ENCODE measurements around the gene SGMS1.

SGMS1 gene

GRCh38 chr10:50634479-50634878, 10.7 kb upstream of the SGMS1 start:
- TF ChIP-seq ZFP3 (CRISPR knock-in tag; IDR thresholded peaks at IDR 0.05) (no peak), TSHZ2 (CRISPR knock-in tag; IDR thresholded peaks at IDR 0.05) (no peak), ZFP30 (CRISPR knock-in tag; IDR thresholded peaks at IDR 0.05) (no peak), TOX (CRISPR knock-in tag; IDR thresholded peaks at IDR 0.05; ENCODE audit: borderline replicate concordance) (no peak), ZC3H10 (CRISPR knock-in tag; IDR thresholded peaks at IDR 0.05) (no peak), ARNTL (CRISPR knock-in tag; IDR thresholded peaks at IDR 0.05; ENCODE audit: borderline replicate concordance, low read depth) (no peak)
- TF ChIP-seq, protein P1, sequence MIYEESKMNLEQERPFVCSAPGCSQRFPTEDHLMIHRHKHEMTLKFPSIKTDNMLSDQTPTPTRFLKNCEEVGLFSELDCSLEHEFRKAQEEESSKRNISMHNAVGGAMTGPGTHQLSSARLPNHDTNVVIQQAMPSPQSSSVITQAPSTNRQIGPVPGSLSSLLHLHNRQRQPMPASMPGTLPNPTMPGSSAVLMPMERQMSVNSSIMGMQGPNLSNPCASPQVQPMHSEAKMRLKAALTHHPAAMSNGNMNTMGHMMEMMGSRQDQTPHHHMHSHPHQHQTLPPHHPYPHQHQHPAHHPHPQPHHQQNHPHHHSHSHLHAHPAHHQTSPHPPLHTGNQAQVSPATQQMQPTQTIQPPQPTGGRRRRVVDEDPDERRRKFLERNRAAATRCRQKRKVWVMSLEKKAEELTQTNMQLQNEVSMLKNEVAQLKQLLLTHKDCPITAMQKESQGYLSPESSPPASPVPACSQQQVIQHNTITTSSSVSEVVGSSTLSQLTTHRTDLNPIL (CRISPR knock-in tag; IDR thresholded peaks at IDR 0.05; ENCODE audit: low read depth) = no peak
- TF ChIP-seq, protein P2, sequence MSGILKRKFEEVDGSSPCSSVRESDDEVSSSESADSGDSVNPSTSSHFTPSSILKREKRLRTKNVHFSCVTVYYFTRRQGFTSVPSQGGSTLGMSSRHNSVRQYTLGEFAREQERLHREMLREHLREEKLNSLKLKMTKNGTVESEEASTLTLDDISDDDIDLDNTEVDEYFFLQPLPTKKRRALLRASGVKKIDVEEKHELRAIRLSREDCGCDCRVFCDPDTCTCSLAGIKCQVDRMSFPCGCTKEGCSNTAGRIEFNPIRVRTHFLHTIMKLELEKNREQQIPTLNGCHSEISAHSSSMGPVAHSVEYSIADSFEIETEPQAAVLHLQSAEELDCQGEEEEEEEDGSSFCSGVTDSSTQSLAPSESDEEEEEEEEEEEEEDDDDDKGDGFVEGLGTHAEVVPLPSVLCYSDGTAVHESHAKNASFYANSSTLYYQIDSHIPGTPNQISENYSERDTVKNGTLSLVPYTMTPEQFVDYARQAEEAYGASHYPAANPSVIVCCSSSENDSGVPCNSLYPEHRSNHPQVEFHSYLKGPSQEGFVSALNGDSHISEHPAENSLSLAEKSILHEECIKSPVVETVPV (CRISPR knock-in tag; IDR thresholded peaks at IDR 0.05) = no peak
- ATAC-seq = no peak

DNA sequence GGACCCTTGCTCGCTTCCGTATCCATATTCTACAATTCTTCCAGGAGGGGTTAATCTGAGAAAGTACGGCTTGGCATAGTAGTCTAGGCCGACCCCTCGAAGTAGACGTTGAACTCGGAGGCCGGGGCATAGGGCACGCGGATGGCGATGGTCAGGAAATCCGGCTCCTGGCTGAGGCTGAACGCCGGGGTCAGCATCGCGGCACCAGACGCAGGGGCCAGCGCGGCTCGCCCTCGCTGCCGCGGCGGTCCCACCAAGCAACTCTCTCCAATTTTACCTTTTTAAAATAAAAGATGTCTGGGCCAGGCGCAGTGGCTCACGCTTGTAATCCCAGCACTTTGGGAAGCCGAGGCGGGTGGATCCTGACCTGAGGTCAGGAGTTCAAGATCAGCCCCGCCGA, 7.3 kb upstream of the SGMS1 start:
- ATAC-seq = no peak
- TF ChIP-seq PPARA (CRISPR knock-in tag; IDR thresholded peaks at IDR 0.05; ENCODE audit: borderline replicate concordance) (no peak), GLIS3 (CRISPR knock-in tag; IDR thresholded peaks at IDR 0.05) (no peak), ESRRG (CRISPR knock-in tag; IDR thresholded peaks at IDR 0.05) (no peak), ZC3H10 (CRISPR knock-in tag; IDR thresholded peaks at IDR 0.05) (no peak), ISL1 (CRISPR knock-in tag; IDR thresholded peaks at IDR 0.05) (no peak), ARNTL (CRISPR knock-in tag; IDR thresholded peaks at IDR 0.05; ENCODE audit: borderline replicate concordance, low read depth) (no peak), TOX (CRISPR knock-in tag; IDR thresholded peaks at IDR 0.05; ENCODE audit: borderline replicate concordance) (no peak), PATZ1 (CRISPR knock-in tag; IDR thresholded peaks at IDR 0.05; ENCODE audit: borderline replicate concordance) (no peak)
- TF ChIP-seq, protein P3, sequence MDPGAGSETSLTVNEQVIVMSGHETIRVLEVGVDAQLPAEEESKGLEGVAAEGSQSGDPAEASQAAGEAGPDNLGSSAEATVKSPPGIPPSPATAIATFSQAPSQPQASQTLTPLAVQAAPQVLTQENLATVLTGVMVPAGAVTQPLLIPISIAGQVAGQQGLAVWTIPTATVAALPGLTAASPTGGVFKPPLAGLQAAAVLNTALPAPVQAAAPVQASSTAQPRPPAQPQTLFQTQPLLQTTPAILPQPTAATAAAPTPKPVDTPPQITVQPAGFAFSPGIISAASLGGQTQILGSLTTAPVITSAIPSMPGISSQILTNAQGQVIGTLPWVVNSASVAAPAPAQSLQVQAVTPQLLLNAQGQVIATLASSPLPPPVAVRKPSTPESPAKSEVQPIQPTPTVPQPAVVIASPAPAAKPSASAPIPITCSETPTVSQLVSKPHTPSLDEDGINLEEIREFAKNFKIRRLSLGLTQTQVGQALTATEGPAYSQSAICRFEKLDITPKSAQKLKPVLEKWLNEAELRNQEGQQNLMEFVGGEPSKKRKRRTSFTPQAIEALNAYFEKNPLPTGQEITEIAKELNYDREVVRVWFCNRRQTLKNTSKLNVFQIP (CRISPR knock-in tag; IDR thresholded peaks at IDR 0.05; ENCODE audit: borderline replicate concordance, low read depth) = no peak
- TF ChIP-seq, protein P1 (CRISPR knock-in tag; IDR thresholded peaks at IDR 0.05; ENCODE audit: low read depth) = no peak

GRCh38 chr10:50629495-50630122, 5.9 kb upstream of the SGMS1 start:
- ATAC-seq = no peak
- TF ChIP-seq SNAI2 (CRISPR knock-in tag; IDR thresholded peaks at IDR 0.05) = no peak

DNA sequence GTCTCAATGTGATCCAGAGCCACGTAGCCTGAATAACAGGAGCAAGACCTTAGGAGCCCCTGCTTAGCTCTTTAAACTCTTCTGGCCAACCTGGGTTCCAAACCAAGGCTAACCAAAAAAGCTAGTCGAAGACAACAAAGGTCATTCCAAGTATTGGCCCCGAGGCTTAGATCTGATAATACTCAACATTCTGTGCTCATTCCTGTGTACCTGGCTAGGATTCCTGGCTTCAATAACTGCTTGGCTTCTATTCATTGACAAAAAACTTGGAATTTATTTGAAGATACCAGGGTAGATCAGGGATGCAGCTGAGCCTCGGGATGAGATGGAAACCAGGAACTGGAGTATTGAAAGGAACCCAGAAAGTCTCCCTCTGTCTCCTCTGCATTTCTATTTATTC, 4.1 kb upstream of the SGMS1 start:
- no peak for ATAC-seq
- TF ChIP-seq ZFP30 (CRISPR knock-in tag; IDR thresholded peaks at IDR 0.05) (no peak), ZNF70 (CRISPR knock-in tag; IDR thresholded peaks at IDR 0.05) (no peak), ZNF8 (CRISPR knock-in tag; IDR thresholded peaks at IDR 0.05) (no peak), RARB (CRISPR knock-in tag; IDR thresholded peaks at IDR 0.05) (no peak), CSDC2 (CRISPR knock-in tag; IDR thresholded peaks at IDR 0.05) (no peak), ISL1 (CRISPR knock-in tag; IDR thresholded peaks at IDR 0.05) (no peak), TCF4 (CRISPR knock-in tag; IDR thresholded peaks at IDR 0.05; ENCODE audit: borderline replicate concordance) (no peak)
- TF ChIP-seq, protein P2 (CRISPR knock-in tag; IDR thresholded peaks at IDR 0.05) = no peak
- TF ChIP-seq, protein P1 (CRISPR knock-in tag; IDR thresholded peaks at IDR 0.05; ENCODE audit: low read depth) = no peak
- TF ChIP-seq, protein P3 (CRISPR knock-in tag; IDR thresholded peaks at IDR 0.05; ENCODE audit: borderline replicate concordance, low read depth) = no peak

Data from SK-N-SH treated with all-trans-retinoic acid at 6 μM for 48 hours (cell line).